ENCODE measurements around the gene KRT76.
"Not testable (repeated sequence)": the region's sequence is repeated elsewhere in the genome, so short reads cannot be mapped to it uniquely, and the experiment has no call there.

KRT76 gene

DNA sequence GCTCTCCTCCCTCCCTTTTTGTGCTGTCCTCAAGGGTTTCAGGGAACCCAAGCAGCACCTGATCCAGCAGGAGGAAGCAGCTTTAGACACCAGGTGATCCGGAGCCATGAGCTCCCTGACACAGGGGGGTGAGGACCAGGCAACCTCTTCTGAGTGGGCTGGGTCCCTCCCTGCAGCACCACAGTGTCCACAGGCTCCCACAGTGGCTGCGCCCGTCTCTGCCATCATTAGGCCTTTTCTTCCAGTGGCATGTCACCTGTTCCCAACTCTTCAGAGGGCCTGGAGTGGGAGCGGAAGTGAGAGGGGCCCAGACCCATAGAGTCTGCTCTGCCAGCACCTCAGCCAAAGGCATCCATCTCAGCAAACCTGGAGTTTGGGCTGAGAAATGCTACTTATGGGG, 421 bp upstream of the KRT76 start:
- DNase-seq = no peak

DNA sequence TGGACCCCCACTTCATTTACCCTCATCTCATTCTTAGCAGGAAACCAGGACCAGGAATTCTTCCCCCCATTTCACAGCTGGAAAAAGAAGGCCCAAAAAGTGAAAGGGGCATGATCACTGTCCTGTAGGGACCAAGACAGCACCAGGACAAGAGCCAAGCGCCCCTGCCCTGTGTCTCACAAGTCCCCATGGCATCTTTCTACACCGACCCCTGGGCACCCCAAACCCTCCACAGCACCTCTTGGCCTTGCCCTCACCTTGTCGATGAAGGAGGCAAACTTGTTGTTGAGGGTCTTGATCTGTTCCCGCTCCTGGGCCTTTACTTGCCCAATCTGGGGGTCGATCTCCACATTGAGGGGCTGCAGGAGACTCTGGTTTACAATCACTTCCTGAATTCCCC, 710 bp downstream of the KRT76 start:
- DNase-seq = no peak

DNA sequence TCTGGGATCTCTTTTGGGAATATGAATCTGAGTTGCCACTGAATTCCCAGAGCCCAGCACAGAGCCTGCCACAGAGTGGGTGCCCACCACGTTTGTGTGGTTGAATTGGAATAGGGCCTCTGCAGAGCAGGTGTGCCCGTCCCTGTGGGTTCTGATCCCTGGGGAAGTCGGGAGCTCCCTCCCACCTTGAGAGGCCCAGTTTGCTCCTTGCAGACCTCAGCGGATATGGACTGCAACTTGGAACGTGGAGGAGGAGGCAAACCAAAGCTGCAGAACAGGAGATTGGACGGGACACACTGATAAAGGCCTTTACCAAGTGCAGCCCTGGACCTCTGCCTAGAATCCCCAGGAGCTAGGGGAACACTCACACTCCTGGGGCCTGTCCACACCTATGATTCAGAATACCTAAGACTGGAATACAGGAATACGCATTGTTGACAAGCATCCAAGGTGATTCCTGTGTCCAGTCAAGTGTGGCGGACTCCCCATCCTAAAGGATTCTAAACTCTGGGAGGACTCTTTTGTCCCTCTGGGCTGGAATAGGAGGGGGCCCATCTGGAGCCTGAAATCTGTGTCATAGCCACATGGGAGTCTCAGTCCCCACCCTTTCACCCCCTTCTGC, 2.4 kb downstream of the KRT76 start:
- no peak for DNase-seq

DNA sequence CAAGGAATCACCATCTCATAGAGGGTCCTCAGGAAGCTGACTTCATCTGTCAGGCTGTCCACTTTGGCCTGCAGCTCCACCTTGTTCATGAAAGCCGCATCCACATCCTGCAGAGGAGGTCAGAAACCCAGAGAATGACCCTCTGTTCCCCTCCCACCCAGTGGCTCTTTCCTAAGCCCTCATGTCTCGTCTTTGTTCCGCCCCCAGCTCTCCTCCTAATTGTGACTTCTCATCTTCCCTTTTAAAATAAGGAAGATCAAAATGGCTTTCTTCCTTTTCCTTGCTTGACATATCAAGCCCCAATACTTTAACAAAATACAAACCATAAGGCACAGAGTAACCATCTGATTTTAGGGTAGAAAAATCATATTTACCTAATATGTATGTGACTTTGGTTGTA, 4.4 kb downstream of the KRT76 start:
- no peak for DNase-seq

DNA sequence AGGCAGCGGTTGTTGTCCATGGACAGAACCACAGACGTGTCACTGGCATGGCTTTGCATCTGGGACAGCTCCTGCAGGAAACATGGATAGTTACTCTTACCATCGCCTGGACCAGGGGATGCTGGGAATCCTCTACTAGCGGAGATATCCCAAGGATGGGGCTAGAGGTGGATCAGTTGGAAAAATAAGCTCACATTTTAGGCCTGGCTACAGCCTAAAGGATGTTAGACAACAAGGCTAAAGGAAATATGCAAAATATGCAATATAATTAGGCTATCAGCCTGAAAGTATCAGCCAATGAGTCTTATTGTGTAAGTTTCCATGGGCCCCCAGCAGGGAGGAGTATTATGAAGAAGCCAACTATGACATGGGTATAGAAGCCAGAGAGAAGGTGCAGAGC, 5.0 kb downstream of the KRT76 start:
- DNase-seq = no peak

DNA sequence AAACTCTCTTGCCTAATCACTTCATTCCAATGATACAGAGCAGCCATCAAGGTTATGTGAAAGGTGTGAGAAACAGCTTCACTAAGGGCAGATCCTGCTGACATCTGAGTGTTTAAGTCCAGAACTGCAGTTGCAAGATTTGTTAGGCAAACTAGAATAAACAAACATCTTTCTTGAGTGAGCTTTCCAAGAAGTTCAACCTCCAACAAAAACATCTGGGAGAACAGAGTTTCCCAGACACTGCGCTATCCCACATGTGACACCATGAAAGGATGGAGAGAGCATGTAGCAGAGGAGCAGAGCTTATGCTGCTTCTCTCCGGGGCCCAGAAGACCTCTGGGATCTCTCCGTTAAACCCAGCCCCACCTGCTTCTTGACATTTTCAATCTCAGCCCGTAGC, 5.6 kb downstream of the KRT76 start:
- no peak for DNase-seq

DNA sequence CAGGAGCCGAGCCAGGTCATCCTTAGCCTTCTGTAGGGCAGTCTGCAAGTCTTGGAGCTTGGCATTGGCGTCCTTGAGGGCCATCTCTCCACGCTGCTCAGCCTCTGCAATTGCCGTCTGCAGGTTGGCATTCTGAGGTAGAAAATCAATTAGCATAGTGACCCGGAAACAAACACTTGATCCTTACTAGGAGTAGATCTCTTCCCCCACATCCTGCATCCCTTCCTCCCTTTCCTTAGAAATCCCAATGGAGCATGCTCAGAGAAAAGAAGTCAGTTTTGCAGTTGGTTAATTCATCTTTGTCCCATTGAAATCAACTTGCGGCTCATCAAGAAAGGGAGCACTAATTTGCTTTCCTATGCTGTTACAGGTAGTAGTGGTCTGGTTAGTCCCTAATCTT, 6.1 kb downstream of the KRT76 start:
- DNase-seq = no peak

DNA sequence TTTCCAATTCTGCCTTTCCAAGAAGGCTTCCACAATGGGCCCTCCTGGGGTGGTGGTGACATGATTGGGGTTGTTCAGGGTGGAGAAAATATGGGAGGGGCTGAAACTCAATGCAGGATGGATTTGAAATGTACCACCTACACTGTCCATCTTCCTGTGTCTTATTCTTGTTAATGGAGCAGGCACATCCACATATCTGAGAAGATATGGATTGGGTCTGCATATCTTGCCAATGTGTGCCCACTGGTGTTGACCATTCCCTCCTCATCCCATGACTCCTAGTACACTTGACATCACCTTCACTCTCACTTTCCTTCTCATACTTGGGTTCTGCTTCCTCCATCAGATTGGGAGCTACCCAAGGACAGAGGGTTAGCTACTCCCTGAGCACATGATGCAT, 7.2 kb downstream of the KRT76 start:
- no peak for DNase-seq

DNA sequence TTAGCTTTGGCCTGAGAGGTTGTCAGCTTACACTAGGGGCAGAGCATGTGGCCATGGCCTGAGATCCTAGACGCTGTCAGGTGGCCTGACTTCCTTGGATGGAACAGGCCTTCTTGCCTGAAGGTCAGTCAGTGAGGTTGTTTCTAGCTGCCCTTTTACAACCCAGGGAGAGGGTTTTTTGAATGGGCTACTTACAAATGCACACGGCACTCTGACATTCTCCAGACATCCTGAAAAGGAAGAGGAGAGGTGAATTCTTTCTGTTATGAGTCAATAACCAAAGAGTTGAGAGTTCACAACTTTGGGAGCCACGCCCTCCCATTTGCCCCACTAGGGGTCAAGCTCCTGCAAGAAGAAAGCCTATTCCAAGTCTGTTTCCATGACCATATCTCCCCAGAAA, 7.8 kb downstream of the KRT76 start:
- no peak for DNase-seq

DNA sequence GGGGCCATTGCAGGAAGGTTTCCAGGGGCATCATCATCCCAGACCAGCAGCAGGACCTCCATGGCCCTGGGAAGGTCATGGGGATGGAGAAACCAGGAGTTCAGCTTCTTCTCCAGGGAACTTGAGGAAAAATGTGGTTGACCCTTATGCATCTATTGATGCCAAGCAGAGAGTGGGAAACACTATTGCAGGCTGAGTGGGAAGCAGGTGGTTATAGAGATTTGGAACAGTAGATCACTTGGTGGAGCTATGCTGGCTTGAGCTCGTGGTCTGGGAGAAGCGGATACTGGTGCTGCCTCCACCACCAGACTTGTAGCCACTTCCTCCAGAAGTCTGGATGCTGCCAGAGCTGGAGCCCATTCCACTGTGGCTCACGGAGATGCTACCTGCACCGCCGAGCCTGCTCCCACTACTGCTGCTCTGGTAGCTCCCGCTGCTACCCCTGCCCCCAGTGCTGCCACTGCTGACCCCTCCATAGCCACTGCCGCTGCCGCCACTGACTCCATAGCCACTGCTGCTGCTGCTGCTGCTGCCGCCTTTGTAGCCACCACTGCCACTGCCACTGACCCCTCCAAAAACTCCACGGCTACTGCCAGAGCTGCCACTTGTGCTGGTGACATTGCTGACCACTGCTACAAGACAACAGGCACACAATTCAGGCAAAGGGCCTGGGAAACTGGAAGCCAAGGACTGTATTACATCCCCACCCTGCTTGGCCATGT, 8.5 kb downstream of the KRT76 start:
- DNase-seq = no peak

DNA sequence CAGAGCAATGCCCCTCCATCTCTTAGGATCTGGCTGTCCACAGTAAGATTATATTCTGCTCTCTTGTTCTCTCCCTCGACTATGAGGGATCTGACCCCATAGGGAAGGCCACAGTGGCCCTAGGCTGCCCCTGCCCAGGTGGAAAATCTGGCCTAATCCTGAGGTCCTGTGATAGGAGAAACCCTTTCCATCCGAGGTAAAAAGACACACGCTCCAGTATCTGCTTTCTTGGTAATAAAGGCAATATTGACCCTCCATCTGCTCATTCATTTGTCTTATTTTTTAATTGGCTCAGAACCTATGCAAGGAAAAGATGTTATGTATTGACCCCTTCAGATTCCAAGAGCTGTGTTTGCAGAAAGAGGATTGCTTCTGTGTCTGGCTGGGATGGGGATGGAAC, 9.7 kb downstream of the KRT76 start:
- DNase-seq = no peak

DNA sequence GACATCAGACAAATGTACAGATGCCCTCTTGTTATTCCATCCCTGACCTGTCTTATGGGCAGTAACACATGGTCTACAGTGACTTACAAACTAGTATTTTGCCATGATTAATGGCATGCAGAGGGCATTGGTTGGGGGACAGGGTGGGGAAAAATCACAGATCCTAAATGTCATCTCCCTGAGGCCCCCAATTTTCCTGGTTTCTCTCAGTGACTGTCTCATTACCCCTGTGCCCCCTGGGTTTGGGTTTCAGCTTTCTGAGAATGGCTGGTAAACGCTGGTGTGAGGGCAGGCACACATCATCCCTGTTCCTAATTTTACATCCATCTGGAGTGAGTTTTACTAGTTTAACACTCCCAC, 10.1 kb downstream of the KRT76 start:
- no peak for DNase-seq

DNA sequence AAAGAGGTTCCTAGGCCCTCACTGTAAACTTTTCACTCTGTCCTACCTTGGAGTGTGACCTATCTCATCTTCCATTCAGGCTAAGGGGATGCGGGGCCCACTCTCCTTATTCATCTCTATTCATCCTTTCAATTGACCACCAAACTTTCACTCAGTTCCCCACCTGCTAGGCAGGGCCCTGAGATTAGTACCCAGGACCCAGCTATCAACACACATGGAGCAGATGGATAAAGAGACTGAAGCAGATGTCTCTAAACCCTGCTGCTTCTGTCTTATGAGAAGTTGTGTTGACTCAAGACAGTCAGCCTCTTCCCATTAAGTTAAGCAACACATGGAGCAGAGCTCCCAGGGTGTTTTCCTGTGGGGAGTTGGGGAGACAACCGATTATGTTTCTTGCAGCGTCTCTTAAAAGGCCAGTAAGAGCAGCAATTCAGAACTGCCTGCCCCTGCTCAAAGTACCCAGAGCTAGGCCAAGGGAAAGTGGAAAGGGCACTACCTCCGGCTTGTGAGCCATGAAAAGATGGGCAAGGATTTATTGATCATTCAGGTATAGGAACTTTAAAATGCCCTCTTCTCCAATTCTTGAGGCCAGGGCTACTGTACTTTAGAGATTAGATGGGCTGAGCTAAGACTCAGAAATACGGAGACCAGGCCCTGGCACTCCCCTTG, 10.7 kb downstream of the KRT76 start:
- DNase-seq = no peak

DNA sequence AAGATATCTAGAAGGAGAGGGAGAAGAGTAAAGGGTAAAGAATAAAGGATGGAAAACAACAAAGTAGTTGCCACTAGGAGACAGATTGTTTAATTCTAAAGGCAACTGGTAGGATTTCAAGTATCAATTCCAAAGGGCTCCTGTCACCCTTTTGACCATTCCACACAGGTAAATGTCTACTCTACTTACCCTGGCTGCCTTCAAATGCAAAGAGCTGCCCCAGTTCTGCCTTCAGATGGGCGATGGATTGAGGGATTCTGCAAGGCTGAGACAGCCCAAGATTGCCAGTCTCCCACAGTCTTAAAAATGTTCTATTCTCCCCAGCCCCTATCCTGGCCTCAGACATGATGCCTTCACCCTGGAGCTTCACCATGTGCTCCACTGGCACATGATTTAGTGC, 11.4 kb downstream of the KRT76 start:
- no peak for DNase-seq

DNA sequence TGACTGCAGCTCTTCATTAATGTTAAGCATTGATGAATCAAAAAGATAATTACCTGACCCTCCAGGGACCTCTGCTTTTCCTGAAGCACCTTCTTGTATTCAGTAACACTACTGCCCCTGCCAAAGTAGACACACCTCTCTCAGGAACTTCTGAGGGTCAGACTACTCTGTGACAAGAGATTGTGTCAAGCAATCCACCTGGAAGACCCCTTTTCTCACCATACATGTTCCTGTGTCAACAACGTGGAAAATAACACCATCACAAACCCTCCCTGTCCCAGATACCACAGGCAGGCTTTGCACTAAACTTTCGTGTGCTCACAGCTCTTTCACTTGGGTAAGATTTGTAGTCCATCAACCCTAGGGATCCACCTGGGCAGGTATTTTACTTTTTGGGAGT, 13.2 kb downstream of the KRT76 start:
- no peak for DNase-seq

DNA sequence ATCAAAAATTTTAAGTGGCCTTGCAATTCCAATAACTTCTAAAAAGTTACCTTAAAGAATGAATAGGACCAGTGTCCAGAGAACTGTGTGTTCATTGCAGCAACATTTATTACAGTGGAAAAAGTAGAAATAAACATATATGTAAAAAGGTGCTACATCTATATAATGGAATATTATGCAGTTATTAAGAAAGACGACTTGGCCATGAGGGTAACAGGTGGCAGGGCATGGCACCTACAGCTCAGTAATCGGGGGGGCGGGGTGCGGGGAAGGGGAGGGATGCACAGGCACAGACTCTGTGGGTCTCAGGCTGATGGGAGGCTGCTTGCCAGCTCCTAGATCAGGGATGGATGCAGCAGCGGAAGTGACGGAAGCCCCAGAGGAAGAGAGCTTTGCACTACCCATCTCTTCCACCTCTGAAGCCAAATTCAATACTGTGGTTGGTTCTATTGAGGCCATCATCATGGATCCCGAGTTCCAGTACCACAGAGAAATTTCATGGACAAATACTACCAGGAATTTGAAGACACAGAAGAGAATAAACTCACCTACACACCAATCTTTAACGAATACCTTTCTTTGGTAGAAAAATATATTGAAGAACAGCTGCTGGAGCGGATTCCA, 14.0 kb downstream of the KRT76 start:
- DNase-seq = no peak

DNA sequence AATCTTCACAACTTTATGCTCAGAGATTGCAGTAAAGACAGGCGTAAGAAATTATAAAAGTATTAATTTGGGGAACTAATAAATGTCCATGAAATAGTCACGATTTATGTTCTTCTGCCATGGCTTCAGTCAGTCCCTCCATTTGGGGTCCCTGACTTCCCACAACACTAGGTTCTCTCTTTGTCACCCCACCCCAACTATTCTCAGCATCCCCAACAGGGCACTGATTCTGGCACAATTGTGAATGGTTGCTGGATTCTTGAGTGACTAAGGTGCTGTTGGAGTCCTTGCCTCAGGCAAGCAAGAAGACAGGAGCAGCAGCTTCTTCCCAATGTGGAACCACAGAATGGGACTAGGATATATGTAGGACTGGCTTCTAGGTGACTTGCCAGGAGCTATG, 15.3 kb downstream of the KRT76 start:
- DNase-seq = no peak

DNA sequence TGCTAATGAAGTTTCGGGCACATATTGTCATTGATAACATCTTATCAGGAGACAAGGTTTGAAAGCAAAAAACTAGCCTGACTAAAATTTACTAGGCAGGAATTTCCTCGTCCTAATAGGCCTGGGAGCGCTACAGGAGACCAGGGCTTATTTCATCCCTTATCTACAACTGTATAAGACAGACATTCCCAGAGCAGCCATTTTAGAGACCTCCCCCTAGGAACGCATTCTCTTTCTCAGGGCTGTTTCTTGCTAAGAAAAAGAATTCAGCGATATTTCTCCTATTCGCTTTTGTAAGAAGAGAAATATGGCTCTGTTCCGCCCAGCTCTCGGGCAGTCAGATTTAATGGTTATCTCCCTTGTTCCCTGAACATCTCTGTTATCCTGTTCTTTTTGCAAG, 15.9 kb downstream of the KRT76 start:
- not testable (repeated sequence) for DNase-seq

DNA sequence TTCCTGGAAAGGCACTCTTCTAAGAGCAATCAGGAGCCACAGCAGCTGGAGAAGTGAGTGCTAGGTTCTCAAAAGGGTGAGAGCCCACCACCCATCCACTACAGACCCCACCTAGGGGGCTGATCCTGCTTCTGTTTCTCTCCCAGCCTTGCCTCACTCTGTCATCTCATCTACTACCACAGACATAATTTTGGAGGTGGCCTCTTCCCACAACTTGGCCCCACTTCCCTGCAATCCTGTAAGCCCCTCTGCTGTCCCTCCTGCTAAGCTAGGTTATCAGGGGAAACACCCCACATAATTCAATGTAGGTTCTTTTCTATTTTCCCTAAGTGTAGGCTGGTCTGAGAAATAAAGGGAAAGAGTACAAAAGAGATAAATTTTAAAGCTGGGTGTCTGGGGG, 16.5 kb downstream of the KRT76 start:
- DNase-seq = no peak

DNA sequence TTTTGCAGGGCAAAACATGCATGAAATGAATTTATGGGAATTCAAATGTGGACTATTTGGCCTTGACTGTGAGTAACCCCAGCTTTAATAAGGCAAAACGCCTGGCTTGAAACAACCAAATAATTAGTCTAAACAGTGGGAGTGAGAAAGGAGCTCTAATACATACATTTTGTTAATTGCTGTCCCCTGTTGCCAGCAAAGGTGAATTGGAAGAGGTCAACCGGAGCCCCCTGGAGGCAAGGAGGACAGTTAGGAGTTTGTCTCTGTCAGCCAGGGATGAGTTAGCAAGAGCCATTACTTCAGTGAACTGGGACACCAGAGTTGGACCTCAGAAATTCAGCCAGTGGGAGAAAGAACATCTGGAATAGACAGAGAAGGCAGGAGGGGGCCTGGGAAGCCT, 17.4 kb downstream of the KRT76 start:
- DNase-seq = no peak

DNA sequence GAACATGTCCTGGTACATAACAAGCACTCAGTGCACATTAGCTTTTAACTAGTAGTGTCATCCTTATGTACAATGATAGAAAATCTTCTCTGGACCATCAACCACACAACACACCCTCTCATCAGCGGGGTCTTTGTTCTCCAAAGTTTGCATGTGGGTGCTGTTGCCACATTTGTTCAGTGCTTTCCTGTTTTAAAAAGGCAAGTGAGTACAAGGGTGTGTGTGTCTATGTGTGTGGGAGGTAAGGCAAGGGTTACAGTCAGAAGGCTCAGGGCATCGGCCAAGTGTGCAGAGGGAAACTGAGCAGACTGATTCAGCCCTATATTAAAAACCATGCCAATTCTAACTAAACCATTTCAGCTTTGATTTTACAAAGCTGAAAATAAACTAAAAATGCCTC, 17.9 kb downstream of the KRT76 start:
- DNase-seq = no peak

DNA sequence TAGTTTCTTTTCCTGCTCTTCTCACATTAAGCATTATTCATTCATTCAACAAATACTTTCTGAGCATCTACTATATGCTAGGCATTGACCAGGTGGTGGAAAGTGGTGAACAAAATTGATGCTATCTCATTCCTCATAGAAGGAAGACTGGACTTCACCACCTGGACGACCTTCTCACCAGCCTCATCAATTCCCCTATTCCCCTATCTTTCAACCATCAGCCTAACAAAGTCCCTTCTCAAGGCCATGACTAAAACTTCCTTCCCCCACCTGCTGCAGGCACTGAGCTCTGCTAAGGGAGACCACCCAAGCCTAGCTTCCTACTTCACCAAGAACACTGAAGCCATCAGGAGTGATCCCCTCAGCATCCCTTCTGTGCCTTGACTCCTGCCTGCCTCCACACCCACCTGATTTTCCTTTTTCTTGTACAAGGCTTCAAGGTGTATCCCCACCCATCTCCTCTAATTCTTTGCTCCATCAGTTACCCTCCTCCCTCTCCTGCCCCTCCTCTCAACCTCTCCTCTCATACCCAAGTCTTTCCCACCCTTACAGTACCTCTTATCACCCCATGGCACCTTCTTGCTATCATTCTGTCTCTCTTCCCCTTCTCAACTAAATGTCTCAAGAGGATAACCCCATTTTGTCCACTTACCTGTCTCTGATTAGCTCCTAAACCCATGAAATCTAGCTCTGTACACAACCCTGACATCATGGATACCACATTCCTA, 19.5 kb downstream of the KRT76 start:
- DNase-seq = no peak

DNA sequence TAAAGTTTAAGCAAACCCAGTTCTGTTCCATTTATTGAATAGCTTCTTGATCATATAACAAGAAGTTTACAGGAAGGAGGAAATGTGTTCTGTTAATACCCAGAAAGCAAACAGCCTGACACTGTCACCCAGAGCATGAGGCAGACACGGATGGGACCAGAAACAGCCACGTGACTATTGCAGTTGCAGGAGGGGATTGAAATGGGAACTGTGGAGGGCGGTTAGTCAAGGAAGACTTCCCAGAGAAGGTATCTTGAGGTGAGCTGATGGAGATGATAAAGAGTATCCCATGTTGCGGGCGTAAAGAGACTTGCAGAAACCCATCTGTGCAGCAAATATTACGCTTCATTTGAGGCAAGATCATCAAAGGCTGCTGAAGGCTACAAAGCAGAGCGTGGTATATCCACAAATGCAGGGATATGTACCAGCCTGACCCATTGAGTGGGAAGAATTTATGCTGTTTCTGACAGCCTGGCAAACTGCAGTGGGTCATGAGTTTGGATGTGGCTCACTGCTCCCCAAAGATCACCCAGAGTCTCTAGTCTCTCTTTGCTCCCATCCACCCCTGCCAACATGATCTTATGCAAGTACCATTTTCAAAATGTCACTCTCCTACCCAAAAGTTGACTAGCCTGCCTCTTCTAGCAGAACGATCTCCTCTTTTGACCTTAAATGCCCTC, 20.7 kb downstream of the KRT76 start:
- no peak for DNase-seq
